NCI-H187 (cell line): ENCODE data around the gene HSPA9.
"Not testable (repeated sequence)": the region's sequence is repeated elsewhere in the genome, so short reads cannot be mapped to it uniquely, and the experiment has no call there.

Experiments used
- DNase-seq, 2 experiments: peaks; one replicate each; lab custom pipeline; 2025; lab: John Stamatoyannopoulos, UW

HSPA9 gene

GRCh38 chr5:138529812-138530211, 45.4 kb downstream of the HSPA9 start:
- DNase-seq: no peak

GRCh38 chr5:138528744-138529469, 46.3 kb downstream of the HSPA9 start:
- DNase-seq: no peak

- no peak for DNase-seq
Measured at GRCh38 chr5:138528208-138528607, 47.0 kb downstream of the HSPA9 start.

GRCh38 chr5:138527170-138527569, 48.0 kb downstream of the HSPA9 start:
- no peak for DNase-seq

- no peak for DNase-seq
Measured at GRCh38 chr5:138523406-138523805, 51.8 kb downstream of the HSPA9 start.

GRCh38 chr5:138520971-138521370, 54.2 kb downstream of the HSPA9 start:
- DNase-seq: no peak

GRCh38 chr5:138517437-138517836, 57.8 kb downstream of the HSPA9 start:
- no peak for DNase-seq

GRCh38 chr5:138515556-138516245, 59.5 kb downstream of the HSPA9 start:
- no peak for DNase-seq

GRCh38 chr5:138514021-138514420, 61.2 kb downstream of the HSPA9 start:
- no peak for DNase-seq

- no peak for DNase-seq
Measured at GRCh38 chr5:138508958-138509357, 66.2 kb downstream of the HSPA9 start.

- DNase-seq: not testable (repeated sequence)
Measured at GRCh38 chr5:138507485-138507884, 67.7 kb downstream of the HSPA9 start.

GRCh38 chr5:138506370-138507306, 68.6 kb downstream of the HSPA9 start:
- no peak for DNase-seq

GRCh38 chr5:138504799-138505198, 70.4 kb downstream of the HSPA9 start:
- no peak for DNase-seq
